Type B pancreatic cell (in vitro differentiated cells): ENCODE measurements around the gene CXCL16. TPM values are rescaled to one million over a fixed set of nuclear protein-coding genes. Genes with fewer than 3 reads are reported as not detected.
A peak's percentile ranks its signal among the peaks of the same experiment; 100 is the strongest.

Experiments
- DNase-seq: peaks from one replicate; pipeline ENCODE4 v3.0.0; 2021; ENCODE audit warnings: mixed read lengths; ENCODE audit not compliant: unreplicated experiment; ENCODE audit errors: extremely low spot score
- H3K27ac Mint-ChIP-seq: 2 replicates; pipeline ENCODE4 v1.8.0; 2021; ENCODE audit warnings: mild to moderate bottlenecking, mixed read lengths
- H3K27me3 Mint-ChIP-seq: 2 replicates; pipeline ENCODE4 v1.8.0; 2021; ENCODE audit warnings: mixed read lengths
- H3K36me3 Mint-ChIP-seq: 2 replicates; pipeline ENCODE4 v1.8.0; 2021; ENCODE audit warnings: mixed read lengths
- H3K4me1 Mint-ChIP-seq: one replicate; pipeline ENCODE4 v1.8.0; 2021; ENCODE audit warnings: mixed read lengths; ENCODE audit not compliant: unreplicated experiment
- H3K4me3 Mint-ChIP-seq: 2 replicates; pipeline ENCODE4 v1.8.0; 2021; ENCODE audit warnings: mild to moderate bottlenecking, mixed read lengths
- H3K9me3 Mint-ChIP-seq: 2 replicates; pipeline ENCODE4 v1.8.0; 2021; ENCODE audit warnings: mixed read lengths
- CTCF ChIP-seq: fragments of 200-600 bp; sonication (generic); conservative IDR thresholded peaks from 2 replicates; pipeline ENCODE4 v1.5.0; 2021; ENCODE audit warnings: antibody characterized with exemption, mild to moderate bottlenecking
- total RNA-seq: library from RNA; stranded (reverse); gene quantifications from 2 replicates; pipeline ENCODE4 v1.2.1, GENCODE V29; 2021; ENCODE audit warnings: low replicate concordance

Gene CXCL16
- total RNA-seq, 1 donor from 2014 or later, result 15.2 TPM

DNA sequence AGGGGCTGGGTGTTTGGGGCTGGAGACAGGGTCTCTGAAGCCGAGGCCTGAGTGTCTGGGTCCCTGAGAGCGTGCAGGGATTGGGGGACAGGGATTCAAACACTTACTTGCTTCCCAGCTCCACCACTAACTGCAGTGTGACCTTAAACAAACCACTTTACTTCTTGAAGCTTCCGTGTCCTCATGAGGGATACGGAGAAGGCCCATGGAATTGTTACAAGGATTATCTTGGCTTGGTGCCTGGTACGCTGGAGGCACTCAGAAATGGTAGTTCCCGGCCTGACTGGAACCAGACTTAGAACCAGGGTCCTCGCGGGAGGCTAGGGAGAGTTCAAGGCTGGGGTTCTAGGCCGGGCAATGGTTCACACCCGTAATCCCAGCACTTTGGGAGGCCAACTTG, 2.9 kb upstream of the CXCL16 start:
- Mint-ChIP-seq H3K4me3 (no peak overlapping the region), H3K36me3 (no peaks in the 10 kb centered on the region), H3K27me3 (peaks cover 86% of the 10 kb centered on the region), H3K4me1 (peaks cover 13% of the 10 kb centered on the region), H3K9me3 (no peaks in the 10 kb centered on the region), H3K27ac (no peak overlapping the region)
- no peak for TF ChIP-seq CTCF
- DNase-seq, result no peak

- DNase-seq, result no peak
- Mint-ChIP-seq H3K36me3 (no peaks in the 10 kb centered on the region), H3K4me1 (peaks cover 13% of the 10 kb centered on the region), H3K27ac (peak overlapping the region; percentile 23), H3K4me3 (no peak overlapping the region), H3K9me3 (no peaks in the 10 kb centered on the region), H3K27me3 (peaks cover 84% of the 10 kb centered on the region)
- no peak for TF ChIP-seq CTCF
These were observed 2.4 kb upstream of the CXCL16 start for GRCh38 chr17:4742133-4742532.

DNA sequence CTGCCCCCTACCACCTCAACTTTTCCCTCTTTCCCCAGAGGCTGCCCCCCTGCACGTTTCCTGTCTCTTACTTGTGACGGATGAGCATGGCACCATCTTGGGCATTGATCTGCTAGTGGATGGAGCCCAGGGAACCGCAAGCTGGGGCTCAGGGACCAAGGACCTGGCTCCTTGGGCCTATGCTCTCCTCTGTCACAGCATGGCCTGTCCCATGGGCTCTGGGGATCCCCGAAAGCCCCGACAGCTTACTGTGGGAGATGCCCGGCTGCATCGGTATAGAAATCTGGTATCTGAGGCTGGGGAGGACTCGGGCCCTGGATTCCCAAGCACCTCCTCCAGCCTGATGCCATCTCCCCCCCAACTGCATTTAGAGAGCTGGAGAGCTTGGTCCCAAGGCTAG, 1.8 kb upstream of the CXCL16 start:
- peaks cover 82% of the 10 kb centered on the region for H3K27me3 Mint-ChIP-seq
- H3K4me3 Mint-ChIP-seq, result peak overlapping the region; percentile 61
- no peak overlapping the region for H3K27ac Mint-ChIP-seq
- DNase-seq, result no peak
- no peak for TF ChIP-seq CTCF
- H3K9me3 Mint-ChIP-seq, result no peaks in the 10 kb centered on the region
- H3K4me1 Mint-ChIP-seq, result peaks cover 13% of the 10 kb centered on the region
- H3K36me3 Mint-ChIP-seq, result no peaks in the 10 kb centered on the region

- H3K4me3 Mint-ChIP-seq, result peak overlapping the region; percentile 87
- no peaks in the 10 kb centered on the region for H3K36me3 Mint-ChIP-seq
- peak overlapping the region; percentile 78 for H3K27ac Mint-ChIP-seq
- no peaks in the 10 kb centered on the region for H3K9me3 Mint-ChIP-seq
- TF ChIP-seq CTCF, result no peak
- peaks cover 81% of the 10 kb centered on the region for H3K27me3 Mint-ChIP-seq
- peaks cover 13% of the 10 kb centered on the region for H3K4me1 Mint-ChIP-seq
- no peak for DNase-seq
These were observed 856 bp upstream of the CXCL16 start for GRCh38 chr17:4740584-4740983.

GRCh38 chr17:4740025-4740351, 260 bp upstream of the CXCL16 start:
- no peak for DNase-seq
- Mint-ChIP-seq H3K9me3 (no peaks in the 10 kb centered on the region), H3K27me3 (peaks cover 81% of the 10 kb centered on the region), H3K36me3 (no peaks in the 10 kb centered on the region), H3K27ac (peak overlapping the region; percentile 78), H3K4me3 (peak overlapping the region; percentile 87), H3K4me1 (peaks cover 9% of the 10 kb centered on the region)
- no peak for TF ChIP-seq CTCF
